Measurements from ENCODE around the gene MAP3K2.

Gene MAP3K2

GRCh38 chr2:127278959-127279358, 108.8 kb downstream of the MAP3K2 start:
- DNase-seq, result no peak

DNA sequence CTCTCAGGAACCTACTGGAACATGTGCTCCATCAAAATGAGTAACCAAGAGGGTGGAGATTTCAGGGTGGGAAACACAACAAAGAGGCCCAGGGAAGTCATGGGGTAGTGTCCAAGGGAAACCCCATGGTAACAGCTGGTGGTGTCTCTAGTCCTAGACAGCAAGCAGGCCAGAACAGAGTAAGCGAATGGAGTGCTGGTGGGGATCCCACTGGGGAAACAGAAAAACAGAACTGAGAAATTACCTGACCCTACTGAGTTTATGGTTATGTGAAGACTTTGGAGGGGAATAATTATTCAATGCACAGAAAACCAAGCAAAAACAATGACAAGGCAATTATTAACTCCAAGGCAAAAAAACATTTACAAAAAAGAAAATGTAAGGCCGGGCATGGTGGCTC, 110.7 kb downstream of the MAP3K2 start:
- DNase-seq, result no peak

DNA sequence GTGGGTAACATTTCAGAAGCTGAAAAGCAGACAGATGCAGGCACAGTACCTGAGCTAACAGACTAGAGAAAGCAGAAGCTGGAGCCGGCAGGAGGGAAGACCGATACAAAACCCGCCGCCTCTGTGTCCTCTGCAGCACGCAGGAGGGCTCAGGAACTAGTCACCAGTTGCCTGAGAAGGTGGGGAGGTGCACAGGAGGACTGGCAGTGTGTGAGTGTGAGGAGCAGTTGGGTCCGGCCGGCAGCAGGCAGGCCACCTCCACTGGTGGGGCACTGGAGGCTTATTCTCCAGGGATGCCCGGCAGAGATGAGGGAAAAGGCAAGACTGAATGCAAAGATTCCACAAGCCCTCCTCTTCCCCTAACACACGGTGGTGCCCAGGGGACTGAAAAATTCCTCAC, 112.0 kb downstream of the MAP3K2 start:
- DNase-seq, result no peak

DNA sequence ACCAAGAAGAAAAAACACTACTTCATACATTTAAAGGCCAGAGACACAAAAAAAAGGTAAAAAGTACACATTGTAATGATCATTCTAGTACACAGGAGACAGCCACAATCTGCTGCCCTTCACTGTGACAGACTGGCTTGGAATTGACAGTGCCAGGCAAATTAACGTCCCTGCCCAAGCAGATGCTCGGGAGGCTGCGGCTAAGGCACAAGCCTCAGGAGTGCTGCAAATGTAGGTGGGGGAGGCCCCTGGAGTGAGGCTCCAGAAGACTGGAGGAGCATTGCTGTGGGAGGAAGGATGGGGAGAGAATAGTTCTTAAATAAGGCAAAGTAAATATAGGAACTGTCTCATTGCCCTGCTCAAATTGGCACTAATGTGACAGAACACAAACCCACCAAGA, 112.4 kb downstream of the MAP3K2 start:
- DNase-seq, result no peak

DNA sequence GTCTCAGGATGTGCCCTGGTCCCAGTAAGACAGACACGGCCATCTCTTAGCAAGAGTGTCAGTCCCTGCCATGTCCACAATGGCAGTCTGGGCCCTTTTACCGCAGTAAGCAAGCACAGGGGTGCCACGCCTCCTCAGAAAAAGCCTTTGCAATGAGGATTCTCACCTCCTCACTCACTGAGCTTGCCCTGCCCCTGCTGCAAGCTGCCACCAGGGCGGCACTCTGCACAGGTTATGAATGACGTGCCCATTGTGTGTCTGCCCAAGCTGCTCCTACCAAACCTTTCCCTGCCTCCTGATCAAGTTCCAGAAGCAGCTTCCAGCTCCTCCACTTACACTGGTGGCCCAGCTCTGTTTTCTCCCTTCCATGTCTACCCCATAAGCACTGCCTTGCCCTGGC, 117.1 kb downstream of the MAP3K2 start:
- no peak for DNase-seq

DNA sequence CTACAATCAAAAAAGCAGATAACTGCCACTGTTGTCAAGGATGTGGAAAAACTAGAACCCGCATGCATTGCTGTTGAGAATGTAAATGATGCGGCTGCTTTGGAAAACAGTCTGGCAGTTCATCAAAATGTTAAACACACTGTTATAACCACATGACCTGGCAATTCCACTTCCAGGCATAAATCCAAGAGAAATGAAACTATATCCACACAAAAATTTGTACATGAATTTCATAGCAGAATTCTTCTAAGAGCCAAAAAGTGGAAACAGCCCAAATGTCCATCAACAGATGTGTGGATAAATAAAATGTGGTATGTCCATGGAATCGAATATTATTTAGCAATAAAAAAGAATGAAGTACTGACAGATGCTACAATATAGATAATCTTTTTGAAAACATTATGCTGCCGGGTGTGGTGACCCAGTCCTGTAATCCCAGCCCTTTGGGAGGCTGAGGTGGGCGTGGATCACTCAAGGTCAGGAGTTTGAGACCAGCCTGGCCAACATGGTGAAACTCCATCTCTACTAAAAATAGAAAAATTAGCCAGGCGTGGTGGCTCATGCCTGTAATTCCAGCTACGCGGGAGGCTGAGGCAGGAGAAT, 125.9 kb downstream of the MAP3K2 start:
- no peak for DNase-seq

DNA sequence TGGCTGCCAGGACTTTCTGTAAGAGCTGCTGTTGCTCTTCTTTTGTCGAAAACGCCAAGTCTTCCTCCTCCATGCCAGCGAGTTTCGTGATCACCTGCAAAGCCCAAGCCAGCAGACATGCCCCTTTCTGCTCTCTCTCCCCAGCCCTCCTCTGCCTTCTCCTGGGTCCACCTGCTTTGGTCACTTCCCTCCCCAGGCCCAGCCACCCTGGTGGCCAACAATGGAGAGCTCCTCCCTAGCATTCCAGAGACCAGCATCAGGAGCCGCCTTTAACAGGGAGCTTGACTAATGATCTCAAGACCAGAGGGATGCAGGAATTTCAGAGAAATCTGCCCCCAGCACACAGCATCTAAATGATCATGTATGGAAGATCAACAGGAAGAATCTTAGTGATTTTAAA, 128.4 kb downstream of the MAP3K2 start:
- no peak for DNase-seq

DNA sequence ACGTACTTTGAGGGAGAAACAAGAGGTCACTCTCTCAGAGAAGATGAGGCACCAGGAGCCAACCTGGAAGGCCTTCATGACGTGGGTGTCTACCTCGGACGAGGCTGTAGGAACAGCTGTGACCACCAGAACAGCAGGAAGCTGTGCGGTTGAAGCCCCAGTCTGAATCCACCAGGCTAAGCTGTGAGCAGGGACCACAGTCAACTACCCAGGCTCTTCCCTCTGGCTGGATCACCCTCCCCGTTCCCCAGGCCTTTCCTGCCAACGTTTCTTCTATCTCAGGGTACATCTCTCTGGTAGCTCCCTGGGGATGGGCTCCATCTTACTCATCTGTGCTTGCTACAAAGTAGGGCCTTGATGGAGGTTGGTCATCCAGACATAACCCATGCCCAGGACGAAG, 130.9 kb downstream of the MAP3K2 start:
- DNase-seq, result no peak

GRCh38 chr2:127256381-127256780, 131.4 kb downstream of the MAP3K2 start:
- no peak for DNase-seq

- no peak for DNase-seq
These were observed 132.1 kb downstream of the MAP3K2 start for GRCh38 chr2:127255721-127256120.

GRCh38 chr2:127255146-127255545, 132.6 kb downstream of the MAP3K2 start:
- no peak for DNase-seq

DNA sequence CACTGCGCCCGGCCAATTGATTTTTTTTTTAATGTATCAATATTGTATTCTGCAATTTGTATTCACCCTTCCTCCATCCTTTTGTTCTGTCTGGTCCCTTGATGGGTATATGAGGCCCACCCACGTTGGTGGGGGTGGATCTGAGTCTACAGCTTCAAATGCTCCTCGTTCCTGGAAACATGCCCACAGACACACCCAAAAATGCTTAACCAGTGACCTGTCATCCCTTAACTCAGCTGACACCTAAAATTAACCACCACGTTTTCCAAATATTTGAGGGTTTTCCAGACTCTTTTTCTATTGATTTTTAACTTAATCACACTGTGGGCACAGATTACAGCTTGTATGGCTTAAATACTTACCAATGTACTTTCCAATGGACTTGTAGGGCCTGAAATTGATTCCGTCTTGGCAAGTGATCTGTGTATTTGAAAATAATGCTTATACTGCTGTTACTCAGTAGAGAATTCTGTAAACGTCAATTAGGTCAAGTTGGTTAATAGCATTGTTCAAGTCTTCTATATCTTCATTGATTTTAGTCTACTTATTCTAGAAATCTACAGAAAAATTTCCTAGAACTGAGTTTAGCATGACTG, 133.3 kb downstream of the MAP3K2 start:
- no peak for DNase-seq

All from activated CD4-positive, alpha-beta T cell treated with anti-CD3 and anti-CD28 coated beads for 4 hours (primary cell).